Tibial artery (tissue), 4 donors: ENCODE results near the gene MSI2.

Source experiments
- DNase-seq, 2 donors: peaks; one replicate each; pipeline ENCODE4 v3.0.0-alpha.2; 2019
- H3K27ac ChIP-seq, 2 donors: fragments of 200-600 bp; sonication (generic) in 1 of 2; 1 replicate in 1 of 2; 2 replicates in 1 of 2; pipeline ENCODE4 v1.5.1; 2018 to 2019; ENCODE audit warnings: mild to moderate bottlenecking in 1 of 2
- H3K27me3 ChIP-seq, 2 donors: fragments of 200-600 bp; sonication (generic) in 1 of 2; one replicate each; pipeline versions ENCODE4 v1.5.1 to v1.6.0; 2016 to 2019
- H3K36me3 ChIP-seq, 3 donors: fragments of 200-600 bp; sonication (generic) in 2 of 3; one replicate each; pipeline ENCODE4 v1.5.1; 2016 to 2019; ENCODE audit warnings: mild to moderate bottlenecking in 2 of 3
- H3K4me1 ChIP-seq, 4 donors: fragments of 200-600 bp; sonication (generic) in 2 of 4; 1 replicate in 3 of 4; 2 replicates in 1 of 4; pipeline ENCODE4 v1.5.1; 2016 to 2019
- H3K4me3 ChIP-seq, 2 donors: fragments of 200-600 bp; sonication (generic) in 1 of 2; 1 replicate in 1 of 2; 2 replicates in 1 of 2; pipeline ENCODE4 v1.5.1; 2018 to 2019; ENCODE audit warnings: mild to moderate bottlenecking in 2 of 2
- H3K9me3 ChIP-seq, 3 donors: fragments of 200-600 bp; sonication (generic) in 1 of 3; one replicate each; pipeline ENCODE4 v1.5.1; 2016 to 2019
- intact Hi-C: fragments of 100-400 bp; cut with DNase I; formaldehyde crosslinking; loops from one replicate; pipeline ENCODE4 v1.15.0; 2023; ENCODE audit warnings: low total_unique reads
- TF ChIP-seq, protein P1 (sequence below), 2 experiments: fragments of 200-600 bp in 1 of 2; fragments of 450-650 bp in 1 of 2; IDR thresholded peaks; one replicate each; pipeline ENCODE4 v1.5.1; 2017 to 2019; ENCODE audit warnings: antibody characterized with exemption in 2 of 2, mild to moderate bottlenecking in 1 of 2, moderate library complexity in 1 of 2

MSI2 gene

GRCh38 chr17:57391857-57392471 lies 135.6 kb downstream of the MSI2 start:
- no peaks in the 10 kb centered on the region for H3K27me3 ChIP-seq
- peaks cover 0 to 11% (median 8%) of the 10 kb centered on the region in 3 donors for H3K36me3 ChIP-seq
- no peak overlapping the region for H3K27ac ChIP-seq
- no peak overlapping the region for H3K4me3 ChIP-seq
- TF ChIP-seq, protein P1, sequence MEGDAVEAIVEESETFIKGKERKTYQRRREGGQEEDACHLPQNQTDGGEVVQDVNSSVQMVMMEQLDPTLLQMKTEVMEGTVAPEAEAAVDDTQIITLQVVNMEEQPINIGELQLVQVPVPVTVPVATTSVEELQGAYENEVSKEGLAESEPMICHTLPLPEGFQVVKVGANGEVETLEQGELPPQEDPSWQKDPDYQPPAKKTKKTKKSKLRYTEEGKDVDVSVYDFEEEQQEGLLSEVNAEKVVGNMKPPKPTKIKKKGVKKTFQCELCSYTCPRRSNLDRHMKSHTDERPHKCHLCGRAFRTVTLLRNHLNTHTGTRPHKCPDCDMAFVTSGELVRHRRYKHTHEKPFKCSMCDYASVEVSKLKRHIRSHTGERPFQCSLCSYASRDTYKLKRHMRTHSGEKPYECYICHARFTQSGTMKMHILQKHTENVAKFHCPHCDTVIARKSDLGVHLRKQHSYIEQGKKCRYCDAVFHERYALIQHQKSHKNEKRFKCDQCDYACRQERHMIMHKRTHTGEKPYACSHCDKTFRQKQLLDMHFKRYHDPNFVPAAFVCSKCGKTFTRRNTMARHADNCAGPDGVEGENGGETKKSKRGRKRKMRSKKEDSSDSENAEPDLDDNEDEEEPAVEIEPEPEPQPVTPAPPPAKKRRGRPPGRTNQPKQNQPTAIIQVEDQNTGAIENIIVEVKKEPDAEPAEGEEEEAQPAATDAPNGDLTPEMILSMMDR (IDR thresholded peaks at IDR 0.05), result no peak
- DNase-seq, result peak in 1 of 2 donors; percentile 28
- no peaks in the 10 kb centered on the region for H3K4me1 ChIP-seq
- peaks cover 0 to 27% (median 17%) of the 10 kb centered on the region in 3 donors for H3K9me3 ChIP-seq
- intact Hi-C loops, result no loop called here

DNA sequence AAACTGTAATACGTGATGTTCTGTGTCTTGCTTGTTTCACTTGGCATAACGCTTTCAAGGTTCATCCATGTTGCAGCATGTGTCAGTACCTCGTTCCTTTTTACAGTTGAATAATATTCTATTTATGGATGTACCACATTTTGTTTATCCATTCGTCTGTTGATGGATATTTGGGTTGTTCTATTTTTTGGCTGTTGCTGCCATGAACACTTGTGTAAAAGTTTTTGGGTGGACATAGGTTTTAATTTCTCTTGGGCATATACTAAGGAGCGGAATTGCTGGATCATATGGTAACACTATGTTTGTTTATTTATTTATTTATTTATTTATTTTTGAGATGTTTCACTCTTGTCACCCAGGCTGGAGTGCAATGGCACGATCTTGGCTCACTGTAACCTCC lies 137.0 kb downstream of the MSI2 start:
- DNase-seq, result no peak
- Histone ChIP-seq H3K27ac (no peak overlapping the region), H3K9me3 (peaks cover 0 to 18% (median 6%) of the 10 kb centered on the region in 3 donors), H3K36me3 (peaks cover 0 to 11% (median 8%) of the 10 kb centered on the region in 3 donors), H3K4me3 (no peak overlapping the region), H3K27me3 (no peaks in the 10 kb centered on the region), H3K4me1 (no peaks in the 10 kb centered on the region)
- TF ChIP-seq, protein P1 (IDR thresholded peaks at IDR 0.05), result no peak
- intact Hi-C loops, result no loop called here

- intact Hi-C loops, result no loop called here
These were observed 138.1 kb downstream of the MSI2 start for GRCh38 chr17:57394375-57394774.

DNA sequence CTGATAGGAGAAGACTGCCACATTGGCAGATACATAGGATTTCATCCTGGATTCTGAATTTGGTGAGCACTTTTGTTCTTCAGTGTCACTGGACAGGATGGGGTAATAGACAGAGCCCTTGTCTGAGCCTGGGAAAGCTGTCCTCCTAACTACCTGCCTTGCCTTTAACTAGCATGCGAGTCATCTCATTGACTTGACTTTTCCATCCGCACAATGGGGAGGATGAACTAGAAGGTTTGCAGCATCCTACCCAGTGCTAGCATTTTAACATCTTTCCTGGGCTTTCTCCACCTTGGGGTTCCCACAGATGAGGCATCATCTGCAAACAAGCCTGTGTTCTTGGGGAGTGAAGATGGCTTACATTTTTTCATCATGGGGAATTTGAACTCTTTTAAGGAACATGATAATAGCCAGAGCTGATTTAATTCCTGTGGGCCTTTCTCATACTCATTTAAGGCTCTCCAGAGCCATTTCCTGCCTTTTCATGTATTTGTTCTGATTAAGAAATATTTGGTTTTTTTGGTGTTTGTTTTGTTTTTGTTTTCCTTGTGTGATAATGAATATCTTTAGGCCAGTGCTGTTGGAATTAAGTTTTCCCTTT lies 139.5 kb downstream of the MSI2 start:
- intact Hi-C loops, result no loop called here
- Histone ChIP-seq H3K27me3 (no peaks in the 10 kb centered on the region), H3K27ac (no peak overlapping the region), H3K36me3 (peaks cover 0 to 11% (median 8%) of the 10 kb centered on the region in 3 donors), H3K4me1 (no peaks in the 10 kb centered on the region), H3K9me3 (peaks cover 0 to 18% (median 6%) of the 10 kb centered on the region in 3 donors), H3K4me3 (no peak overlapping the region)
- TF ChIP-seq, protein P1 (IDR thresholded peaks at IDR 0.05), result no peak
- DNase-seq, result no peak

More at GRCh38 chr17:57394375-57394774, 138.1 kb downstream of the MSI2 start:
- H3K36me3 ChIP-seq, result peaks cover 0 to 11% (median 8%) of the 10 kb centered on the region in 3 donors
- no peaks in the 10 kb centered on the region for H3K27me3 ChIP-seq
- H3K9me3 ChIP-seq, result peaks cover 0 to 18% (median 6%) of the 10 kb centered on the region in 3 donors
- H3K4me1 ChIP-seq, result no peaks in the 10 kb centered on the region
- TF ChIP-seq, protein P1 (IDR thresholded peaks at IDR 0.05), result no peak
- no peak overlapping the region for H3K4me3 ChIP-seq
- DNase-seq, result no peak
- H3K27ac ChIP-seq, result no peak overlapping the region

DNA sequence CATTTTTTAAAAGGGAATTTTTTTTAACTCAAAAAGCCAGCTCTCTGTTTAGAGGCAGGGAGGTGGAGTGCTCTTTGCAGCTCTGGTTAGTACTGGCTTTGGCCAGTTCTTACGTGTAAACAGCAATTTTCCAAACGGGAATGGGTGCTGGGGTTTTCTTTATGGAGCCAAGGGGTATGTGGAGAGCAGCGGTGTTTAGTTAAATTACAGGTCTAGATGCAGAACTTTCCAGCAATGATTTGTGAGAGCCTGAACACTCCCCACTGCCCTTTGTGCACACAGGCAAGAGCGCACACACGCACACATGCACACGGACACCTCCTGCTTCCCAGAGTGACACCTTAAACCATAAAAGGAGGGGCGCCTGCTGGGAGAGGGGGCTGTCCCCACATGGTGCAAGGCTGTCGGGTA lies 140.2 kb downstream of the MSI2 start:
- H3K4me3 ChIP-seq, result no peak overlapping the region
- H3K9me3 ChIP-seq, result peaks cover 0 to 18% (median 6%) of the 10 kb centered on the region in 3 donors
- DNase-seq, result peak in 1 of 2 donors; percentile 41
- no peaks in the 10 kb centered on the region for H3K27me3 ChIP-seq
- H3K36me3 ChIP-seq, result peaks cover 2 to 14% (median 8%) of the 10 kb centered on the region in 3 donors
- intact Hi-C loops, result no loop called here
- H3K4me1 ChIP-seq, result no peaks in the 10 kb centered on the region
- TF ChIP-seq, protein P1 (IDR thresholded peaks at IDR 0.05), result no peak
- no peak overlapping the region for H3K27ac ChIP-seq
